Measurements from ENCODE around the gene HSP90AB1. TPM values are rescaled to one million over a fixed set of nuclear protein-coding genes. Genes with fewer than 3 reads are reported as not detected.

Gene HSP90AB1
- total and polyA plus RNA-seq, 9 of the 15 experiments (the other 6 are each of a cell fraction or from before 2014, with no cell fraction given), result 1,780 to 3,358 (median 2,262) TPM

- TF ChIP-seq CHD7 (IDR thresholded peaks at IDR 0.05; ENCODE audit: low read depth, low read length) (no peak), RBBP5 (IDR thresholded peaks at IDR 0.05; ENCODE audit: borderline replicate concordance, insufficient read depth, low read length, poor library complexity, severe bottlenecking) (no peak), HMGXB4 (CRISPR knock-in tag; IDR thresholded peaks at IDR 0.05) (peak; percentile 28; the same call in 1 of the 2 replicates), FOXP4 (CRISPR knock-in tag; IDR thresholded peaks at IDR 0.05; ENCODE audit: borderline replicate concordance) (0 out of 2 replicates have a peak, but pooled peaks have one; percentile 51), GMEB1 (CRISPR knock-in tag; IDR thresholded peaks at IDR 0.05) (no peak), RBM22 (IDR thresholded peaks at IDR 0.05; ENCODE audit: low read depth, low read length, poor library complexity, severe bottlenecking) (peak; percentile 58), KLF13 (tag; IDR thresholded peaks at IDR 0.05; ENCODE audit: borderline replicate concordance, low read depth) (no peak)
Measured at GRCh38 chr6:44251576-44252524, 4.9 kb downstream of the HSP90AB1 start (continued).

All from K562 (cell line).